ENCODE data around the gene CCNI2.
A peak's percentile ranks its signal among the peaks of the same experiment; 100 is the strongest.

CCNI2 gene

GRCh38 chr5:132749506-132749905 is 2.3 kb downstream of the CCNI2 start:
- no peak overlapping the region for H3K4me3 ChIP-seq (ENCODE audit: insufficient read depth in 1 of 2, low read depth in 1 of 2, low read length in 2 of 2)
- no peak overlapping the region for H3K4me2 ChIP-seq (ENCODE audit: low read length, poor library complexity, severe bottlenecking)
- H3K14ac ChIP-seq (ENCODE audit: low read length in 2 of 2), result no peak overlapping the region
- H3K18ac ChIP-seq (ENCODE audit: low read depth in 1 of 2, low read length in 2 of 2), result no peak overlapping the region
- H3K4me1 ChIP-seq (ENCODE audit: control insufficient read depth, insufficient read depth, low read depth, low read length), result peaks cover 15% of the 10 kb centered on the region
- no peaks in the 10 kb centered on the region for H3K9me3 ChIP-seq (ENCODE audit: control insufficient read depth, low read length)
- no peak overlapping the region for H3K23ac ChIP-seq (ENCODE audit: low read length in 2 of 2)
- 95% methylated on average over 2 of the region's 2 CpGs for WGBS
- DNase-seq, result no peak
- no peaks in the 10 kb centered on the region for H3K79me1 ChIP-seq (replicated peaks; ENCODE audit: low read length, poor library complexity, severe bottlenecking)
- no peak overlapping the region for H3K9ac ChIP-seq (ENCODE audit: low read length)
- no peak overlapping the region for H3K27ac ChIP-seq (ENCODE audit: low read length, poor library complexity, severe bottlenecking)
- no peak overlapping the region for H2BK15ac ChIP-seq (ENCODE audit: low read depth, poor library complexity, severe bottlenecking)
- H2BK5ac ChIP-seq (ENCODE audit: low read depth, low read length, poor library complexity, severe bottlenecking), result no peak overlapping the region
- peaks cover 0 to 3% of the 10 kb centered on the region in 2 experiments for H3K36me3 ChIP-seq (ENCODE audit: control insufficient read depth in 1 of 2, insufficient read depth in 2 of 2, low read depth in 1 of 2, low read length in 2 of 2)
- H2AK5ac ChIP-seq (ENCODE audit: low read length, severe bottlenecking), result no peak overlapping the region
- H3K4ac ChIP-seq (ENCODE audit: low read depth in 1 of 2, low read length in 2 of 2), result no peak overlapping the region
- no peak overlapping the region for H2BK120ac ChIP-seq (ENCODE audit: low read depth, low read length)
- H4K8ac ChIP-seq (ENCODE audit: low read length), result no peak overlapping the region
- peaks cover 28 to 85% of the 10 kb centered on the region in 2 experiments for H3K27me3 ChIP-seq (ENCODE audit: control insufficient read depth in 1 of 2, insufficient read depth in 1 of 2, low read length in 2 of 2)
- no peak overlapping the region for H2AFZ ChIP-seq (ENCODE audit: low read depth, low read length)
- no peak overlapping the region for H2BK12ac ChIP-seq (ENCODE audit: low read length in 2 of 2)
- no peak overlapping the region for H4K91ac ChIP-seq (ENCODE audit: low read length)

GRCh38 chr5:132750471-132751230 is 3.4 kb downstream of the CCNI2 start:
- 94% methylated on average over 10 of the region's 10 CpGs for WGBS

GRCh38 chr5:132751444-132751843 is 4.2 kb downstream of the CCNI2 start:
- Histone ChIP-seq H3K4me2 (ENCODE audit: low read length, poor library complexity, severe bottlenecking) (no peak overlapping the region), H2BK5ac (ENCODE audit: low read depth, low read length, poor library complexity, severe bottlenecking) (no peak overlapping the region), H3K4ac (ENCODE audit: low read depth in 1 of 2, low read length in 2 of 2) (no peak overlapping the region), H3K36me3 (ENCODE audit: control insufficient read depth in 1 of 2, insufficient read depth in 2 of 2, low read depth in 1 of 2, low read length in 2 of 2) (peaks cover 0 to 4% of the 10 kb centered on the region in 2 experiments), H3K14ac (ENCODE audit: low read length in 2 of 2) (no peak overlapping the region), H4K91ac (ENCODE audit: low read length) (no peak overlapping the region), H3K4me3 (ENCODE audit: insufficient read depth in 1 of 2, low read depth in 1 of 2, low read length in 2 of 2) (peak overlapping the region in 1 of 2 experiments; percentile 39), H3K9ac (ENCODE audit: low read length) (no peak overlapping the region), H3K79me1 (replicated peaks; ENCODE audit: low read length, poor library complexity, severe bottlenecking) (no peaks in the 10 kb centered on the region), H3K23ac (ENCODE audit: low read length in 2 of 2) (no peak overlapping the region), H3K4me1 (ENCODE audit: control insufficient read depth, insufficient read depth, low read depth, low read length) (peaks cover 15% of the 10 kb centered on the region), H3K27me3 (ENCODE audit: control insufficient read depth in 1 of 2, insufficient read depth in 1 of 2, low read length in 2 of 2) (peaks cover 15 to 84% of the 10 kb centered on the region in 2 experiments), H2BK120ac (ENCODE audit: low read depth, low read length) (no peak overlapping the region), H2AFZ (ENCODE audit: low read depth, low read length) (no peak overlapping the region), H2AK5ac (ENCODE audit: low read length, severe bottlenecking) (no peak overlapping the region), H2BK12ac (ENCODE audit: low read length in 2 of 2) (no peak overlapping the region), H2BK15ac (ENCODE audit: low read depth, poor library complexity, severe bottlenecking) (no peak overlapping the region), H3K9me3 (ENCODE audit: control insufficient read depth, low read length) (no peaks in the 10 kb centered on the region), H3K27ac (ENCODE audit: low read length, poor library complexity, severe bottlenecking) (no peak overlapping the region), H3K18ac (ENCODE audit: low read depth in 1 of 2, low read length in 2 of 2) (no peak overlapping the region), H4K8ac (ENCODE audit: low read length) (no peak overlapping the region)
- WGBS, result 96% methylated on average over 7 of the region's 7 CpGs
- DNase-seq, result no peak

More at GRCh38 chr5:132750471-132751230, 3.4 kb downstream of the CCNI2 start:
- H3K4ac ChIP-seq (ENCODE audit: low read depth in 1 of 2, low read length in 2 of 2), result no peak overlapping the region
- H3K4me3 ChIP-seq (ENCODE audit: insufficient read depth in 1 of 2, low read depth in 1 of 2, low read length in 2 of 2), result peak overlapping the region in 1 of 2 experiments; percentile 39
- no peak overlapping the region for H4K8ac ChIP-seq (ENCODE audit: low read length)
- DNase-seq, result no peak
- H3K18ac ChIP-seq (ENCODE audit: low read depth in 1 of 2, low read length in 2 of 2), result no peak overlapping the region
- H3K4me1 ChIP-seq (ENCODE audit: control insufficient read depth, insufficient read depth, low read depth, low read length), result peaks cover 15% of the 10 kb centered on the region
- peaks cover 0 to 3% of the 10 kb centered on the region in 2 experiments for H3K36me3 ChIP-seq (ENCODE audit: control insufficient read depth in 1 of 2, insufficient read depth in 2 of 2, low read depth in 1 of 2, low read length in 2 of 2)
- H3K79me1 ChIP-seq (replicated peaks; ENCODE audit: low read length, poor library complexity, severe bottlenecking), result no peaks in the 10 kb centered on the region
- H3K4me2 ChIP-seq (ENCODE audit: low read length, poor library complexity, severe bottlenecking), result no peak overlapping the region
- no peak overlapping the region for H2BK15ac ChIP-seq (ENCODE audit: low read depth, poor library complexity, severe bottlenecking)
- no peaks in the 10 kb centered on the region for H3K9me3 ChIP-seq (ENCODE audit: control insufficient read depth, low read length)
- no peak overlapping the region for H2BK5ac ChIP-seq (ENCODE audit: low read depth, low read length, poor library complexity, severe bottlenecking)
- H3K27me3 ChIP-seq (ENCODE audit: control insufficient read depth in 1 of 2, insufficient read depth in 1 of 2, low read length in 2 of 2), result peaks cover 21 to 85% of the 10 kb centered on the region in 2 experiments
- H3K27ac ChIP-seq (ENCODE audit: low read length, poor library complexity, severe bottlenecking), result no peak overlapping the region
- no peak overlapping the region for H2AFZ ChIP-seq (ENCODE audit: low read depth, low read length)
- H3K14ac ChIP-seq (ENCODE audit: low read length in 2 of 2), result no peak overlapping the region
- H2BK120ac ChIP-seq (ENCODE audit: low read depth, low read length), result no peak overlapping the region
- H3K9ac ChIP-seq (ENCODE audit: low read length), result no peak overlapping the region
- no peak overlapping the region for H4K91ac ChIP-seq (ENCODE audit: low read length)
- no peak overlapping the region for H2AK5ac ChIP-seq (ENCODE audit: low read length, severe bottlenecking)
- H3K23ac ChIP-seq (ENCODE audit: low read length in 2 of 2), result no peak overlapping the region
- no peak overlapping the region for H2BK12ac ChIP-seq (ENCODE audit: low read length in 2 of 2)

- peaks cover 6 to 7% of the 10 kb centered on the region in 2 experiments for H3K36me3 ChIP-seq (ENCODE audit: control insufficient read depth in 1 of 2, insufficient read depth in 2 of 2, low read depth in 1 of 2, low read length in 2 of 2)
Observed at GRCh38 chr5:132751971-132752580, 4.8 kb downstream of the CCNI2 start.

More at GRCh38 chr5:132751971-132752580, 4.8 kb downstream of the CCNI2 start:
- Histone ChIP-seq H3K9me3 (ENCODE audit: control insufficient read depth, low read length) (no peaks in the 10 kb centered on the region), H2BK5ac (ENCODE audit: low read depth, low read length, poor library complexity, severe bottlenecking) (no peak overlapping the region), H3K4me1 (ENCODE audit: control insufficient read depth, insufficient read depth, low read depth, low read length) (peaks cover 13% of the 10 kb centered on the region), H2AFZ (ENCODE audit: low read depth, low read length) (no peak overlapping the region), H2AK5ac (ENCODE audit: low read length, severe bottlenecking) (no peak overlapping the region), H3K23ac (ENCODE audit: low read length in 2 of 2) (no peak overlapping the region), H3K18ac (ENCODE audit: low read depth in 1 of 2, low read length in 2 of 2) (no peak overlapping the region), H2BK15ac (ENCODE audit: low read depth, poor library complexity, severe bottlenecking) (no peak overlapping the region), H4K91ac (ENCODE audit: low read length) (no peak overlapping the region), H3K4ac (ENCODE audit: low read depth in 1 of 2, low read length in 2 of 2) (no peak overlapping the region), H3K27ac (ENCODE audit: low read length, poor library complexity, severe bottlenecking) (no peak overlapping the region), H3K4me2 (ENCODE audit: low read length, poor library complexity, severe bottlenecking) (no peak overlapping the region), H3K27me3 (ENCODE audit: control insufficient read depth in 1 of 2, insufficient read depth in 1 of 2, low read length in 2 of 2) (peaks cover 10 to 84% of the 10 kb centered on the region in 2 experiments), H4K8ac (ENCODE audit: low read length) (no peak overlapping the region), H3K79me1 (replicated peaks; ENCODE audit: low read length, poor library complexity, severe bottlenecking) (no peaks in the 10 kb centered on the region), H2BK12ac (ENCODE audit: low read length in 2 of 2) (no peak overlapping the region), H3K9ac (ENCODE audit: low read length) (no peak overlapping the region), H3K14ac (ENCODE audit: low read length in 2 of 2) (peak overlapping the region in 1 of 2 experiments; percentile 42), H3K4me3 (ENCODE audit: insufficient read depth in 1 of 2, low read depth in 1 of 2, low read length in 2 of 2) (peak overlapping the region in 1 of 2 experiments; percentile 33), H2BK120ac (ENCODE audit: low read depth, low read length) (no peak overlapping the region)
- no peak for DNase-seq
- 89% methylated on average over 5 of the region's 5 CpGs for WGBS
